K562 (cell line): ENCODE measurements around the gene RAD51AP1. TPM values are rescaled to one million over a fixed set of nuclear protein-coding genes. Genes with fewer than 3 reads are reported as not detected.

Experiments used
- ATAC-seq: fragments of 200-7000 bp; cut with Tn5 transposase; 3 replicates; pipeline ENCODE4 v1.9.1; 2020; ENCODE audit warnings: moderate library complexity
- BruUV-seq: library from RNA; stranded (reverse); fragments of 400-500 nt; replicated peaks from 2 replicates; lab custom pipeline; 2021; lab: Mats Ljungman, UMichigan
- CTCF ChIA-PET: fragments of 300-600 bp; formaldehyde crosslinking; extraction: SDS; loops from one replicate; lab custom pipeline; 2021; ENCODE audit warnings: low intra/inter-chr PET ratio; lab: Yijun Ruan, JAX
- POLR2A ChIA-PET: fragments of 300-600, 350-650 bp; sonication (Branson Sonifier 250); formaldehyde crosslinking; extraction: SDS; loops from one replicate; lab custom pipeline; 2021; ENCODE audit warnings: antibody characterized with exemption, inconsistent platforms; lab: Yijun Ruan, JAX
- DNase-seq, 4 experiments: peaks; one replicate each; pipeline versions ENCODE4 v3.0.0 to v3.0.0-alpha.2; 2011 to 2018; ENCODE audit warnings: low spot score in 3 of 4, mixed read lengths in 3 of 4; ENCODE audit errors: extremely low read depth in 1 of 4
- FAIRE-seq: peaks from 2 replicates; lab custom pipeline; 2011; peaks lifted over from hg19 to GRCh38; lab: Jason Lieb, UNC
- H2AFZ ChIP-seq: 2 replicates; pipeline ENCODE4 v1.6.0; 2011; ENCODE audit warnings: low read depth, low read length, control low read depth, inconsistent platforms
- H3K27ac ChIP-seq: fragments of 200-600 bp; 3 replicates; pipeline ENCODE4 v1.8.0; 2011; ENCODE audit warnings: low read depth, mild to moderate bottlenecking, control low read depth, inconsistent platforms, low read length, moderate library complexity, mixed read lengths; ENCODE audit errors: extremely low read depth
- H3K27me3 ChIP-seq, 2 experiments: fragments of 300-600 bp in 1 of 2; 2 replicates in 1 of 2; 3 replicates in 1 of 2; pipeline versions ENCODE4 v1.6.0 to v1.8.0; 2011; ENCODE audit warnings: inconsistent platforms in 2 of 2, low read length in 2 of 2, mild to moderate bottlenecking in 1 of 2, mixed read lengths in 1 of 2, moderate library complexity in 1 of 2; ENCODE audit not compliant: control insufficient read depth in 2 of 2, insufficient read depth in 2 of 2
- H3K36me3 ChIP-seq: fragments of 300-600 bp; 3 replicates; pipeline ENCODE4 v1.8.0; 2011; ENCODE audit warnings: mild to moderate bottlenecking, low read length, inconsistent platforms; ENCODE audit not compliant: control insufficient read depth, insufficient read depth
- H3K4me1 ChIP-seq, 2 experiments: fragments of 200-600 bp in 1 of 2; replicated peaks in 1 of 2; 2 replicates in 1 of 2; 3 replicates in 1 of 2; pipeline versions ENCODE4 v1.5.1 to v1.8.0; 2011; ENCODE audit warnings: inconsistent platforms in 2 of 2, low read length in 2 of 2, mild to moderate bottlenecking in 1 of 2, mixed read lengths in 1 of 2, moderate library complexity in 1 of 2; ENCODE audit not compliant: control insufficient read depth in 2 of 2, insufficient read depth in 2 of 2
- H3K4me2 ChIP-seq: 2 replicates; pipeline ENCODE4 v1.6.1; 2011; ENCODE audit warnings: low read length, control low read depth, inconsistent platforms, mixed read lengths; ENCODE audit not compliant: insufficient read depth
- H3K4me3 ChIP-seq: fragments of 200-600 bp; sonication (generic), shearing (Covaris generic); 2 replicates; pipeline ENCODE4 v1.5.1; 2016; ENCODE audit warnings: control low read depth, inconsistent platforms
- H3K79me2 ChIP-seq: fragments of 200-600 bp; 3 replicates; pipeline ENCODE4 v1.8.0; 2011; ENCODE audit warnings: low read length, inconsistent platforms; ENCODE audit not compliant: control insufficient read depth, insufficient read depth
- H3K9ac ChIP-seq, 2 experiments: 2 replicates each; pipeline versions ENCODE4 v1.6.0 to v1.6.1; 2011; ENCODE audit warnings: low read depth in 2 of 2, low read length in 2 of 2, control low read depth in 1 of 2, inconsistent platforms in 1 of 2, mild to moderate bottlenecking in 1 of 2, mixed read lengths in 1 of 2; ENCODE audit not compliant: insufficient read depth in 1 of 2
- H3K9me1 ChIP-seq: one replicate; pipeline ENCODE4 v1.6.0; 2011; ENCODE audit warnings: inconsistent platforms, mild to moderate bottlenecking, low read length, moderate library complexity; ENCODE audit not compliant: control insufficient read depth, insufficient read depth
- H3K9me3 ChIP-seq: replicated peaks from 2 replicates; pipeline ENCODE4 v1.5.1; 2011; ENCODE audit warnings: low read depth, low read length, inconsistent platforms; ENCODE audit not compliant: control insufficient read depth, insufficient read depth
- H4K20me1 ChIP-seq: replicated peaks from 2 replicates; pipeline ENCODE4 v1.6.1; 2011; ENCODE audit warnings: low read length, inconsistent platforms, mixed read lengths; ENCODE audit not compliant: control insufficient read depth, insufficient read depth
- ELF2 ChIP-seq: fragments of 250-450 bp; sonication (Bioruptor Pico); IDR thresholded peaks from 2 replicates; pipeline ENCODE4 v1.5.0; 2021; ENCODE audit warnings: mild to moderate bottlenecking
- MIER1 ChIP-seq: fragments of 450-650 bp; IDR thresholded peaks from 2 replicates; pipeline ENCODE4 v1.6.1; 2016; ENCODE audit warnings: antibody characterized with exemption, mild to moderate bottlenecking, low read depth
- NR0B1 ChIP-seq: fragments of 450-650 bp; IDR thresholded peaks from one replicate; pipeline ENCODE4 v1.6.1; 2018; ENCODE audit warnings: mild to moderate bottlenecking, moderate library complexity; ENCODE audit not compliant: partially characterized antibody
- ZBTB40 ChIP-seq, 2 experiments: fragments of 450-650 bp in 1 of 2; sonication (generic) in 1 of 2; formaldehyde crosslinking in 1 of 2; IDR thresholded peaks; 2 replicates each; pipeline versions ENCODE4 v1.7.1 to v1.9.0; 2016 to 2022; ENCODE audit warnings: inconsistent platforms in 1 of 2, mild to moderate bottlenecking in 1 of 2, missing genetic modification reagents in 1 of 2
- ZFP1 ChIP-seq: fragments of 450-650 bp; formaldehyde crosslinking; IDR thresholded peaks from 2 replicates; pipeline ENCODE4 v1.4.0; 2020; ENCODE audit warnings: mild to moderate bottlenecking, mixed read lengths
- ZKSCAN3 ChIP-seq: fragments of 250-450 bp; sonication (Bioruptor Pico); IDR thresholded peaks from 2 replicates; pipeline ENCODE4 v1.4.0; 2020
- WGBS: fragments of 100-300 bp; shearing (Covaris generic); methylation state at CpG from one replicate; pipeline ENCODE4 v1.1.6; 2016; ENCODE audit warnings: low coverage, mixed read lengths; ENCODE audit not compliant: insufficient coverage; ENCODE audit errors: missing lambda C conversion rate; 5-methylcytosine and 5-hydroxymethylcytosine counted together
- in situ Hi-C: fragments of 300-500 bp; cut with MboI; formaldehyde crosslinking; loops from 4 replicates; pipeline ENCODE4 v1.15.0; 2018; ENCODE audit warnings: inconsistent platforms, mixed read lengths
- intact Hi-C: fragments of 100-400 bp; cut with micrococcal nuclease; formaldehyde crosslinking; loops from 2 replicates; pipeline ENCODE4 v1.14.2; 2022
- polyA plus RNA-seq, 8 experiments: library from polyadenylated mRNA; depleted of rRNA in 4 of 8; stranded (reverse) in 5 of 8; unstranded in 3 of 8; fragments of >200 nt; fragmentation: Nextera tagmentation in 2 of 8; fragmentation: Illumina TruSeq in 1 of 8; extraction: Ambion mirVana in 2 of 8; extraction: Trizol in 1 of 8; gene quantifications; 2 replicates each; pipeline versions ENCODE4 v1.2.1 to v1.2.3, GENCODE V29; 2011 to 2014; ENCODE audit warnings: inconsistent platforms in 1 of 8, missing spikeins in 1 of 8
- total RNA-seq, 7 experiments: library from RNA; depleted of rRNA in 6 of 7; stranded (reverse); fragments of >200 nt in 6 of 7; fragmentation: Illumina TruSeq in 2 of 7; extraction: Trizol in 2 of 7; gene quantifications; 2 replicates each; pipeline versions ENCODE4 v1.2.1 to v1.2.3, GENCODE V29; 2011 to 2021; ENCODE audit warnings: low replicate concordance in 1 of 7

Gene RAD51AP1
- total and polyA plus RNA-seq, 9 of the 15 experiments (the other 6 are each of a cell fraction or from before 2014, with no cell fraction given) = 43.8 to 111 (median 89.1) TPM

GRCh38 chr12:4540170-4540569, 1.5 kb downstream of the RAD51AP1 start:
- H3K9ac ChIP-seq = peak overlapping the region in 1 of 2 experiments; percentile 93; a peak in 2 of 4 replicates
- ChIA-PET POLR2A (interaction anchor here (0.6 to 1.3 kb wide), 3 partner anchors 9 to 14 kb away, joined by 4 to 5 read pairs (median 4); no protein-coding TSS in a partner anchor), CTCF (no interaction called here)
- no peaks in the 10 kb centered on the region for H3K9me1 ChIP-seq
- ATAC-seq (no peak), FAIRE-seq (peak; percentile 26), DNase-seq (no peak)
- 21% methylated on average over 3 of the region's 3 CpGs for WGBS
- intact Hi-C loops (loop anchor here (10.0 kb wide), 1 partner anchor 105 kb away; the partner anchor contains the start of genes AKAP3 and NDUFA9), in situ Hi-C loops (no loop called here)
- peaks cover 0 to 2% of the 10 kb centered on the region in 2 experiments; a peak in 1 of 5 replicates for H3K4me1 ChIP-seq
- no peaks in the 10 kb centered on the region; the same call in 1 of the 2 replicates for H4K20me1 ChIP-seq
- no peak overlapping the region for H2AFZ ChIP-seq
- no TSS peak for BruUV-seq
- H3K27ac ChIP-seq = peak overlapping the region; percentile 94; the same call in 2 of the 3 replicates
- H3K4me3 ChIP-seq = peak overlapping the region; percentile 84
- no peaks in the 10 kb centered on the region for H3K27me3 ChIP-seq
- H3K4me2 ChIP-seq = peak overlapping the region; percentile 96
- H3K79me2 ChIP-seq = peaks cover 56% of the 10 kb centered on the region
- peaks cover 50% of the 10 kb centered on the region; the same call in 1 of the 3 replicates for H3K36me3 ChIP-seq
- TF ChIP-seq MIER1 (peak; percentile 72), NR0B1 (no peak), ZBTB40 (IDR thresholded peaks at IDR 0.05) (no peak), ZBTB40 (CRISPR knock-in tag; IDR thresholded peaks at IDR 0.05) (no peak), ZKSCAN3 (no peak), ELF2 (CRISPR knock-in tag) (no peak), ZFP1 (CRISPR knock-in tag) (no peak)
- H3K9me3 ChIP-seq = no peaks in the 10 kb centered on the region
